ENCODE results near the gene KCTD10. TPM values are rescaled to one million over a fixed set of nuclear protein-coding genes. Genes with fewer than 3 reads are reported as not detected.
A peak's percentile ranks its signal among the peaks of the same experiment; 100 is the strongest.

The KCTD10 gene
- total RNA-seq, 1 donor from 2014 or later, result 54.4 TPM

GRCh38 chr12:109462868-109463692 lies 14.0 kb downstream of the KCTD10 start:
- Mint-ChIP-seq H3K4me1 (ENCODE audit: low read depth) (peaks cover 32% of the 10 kb centered on the region), H3K36me3 (ENCODE audit: low read depth) (peaks cover 30% of the 10 kb centered on the region), H3K27me3 (ENCODE audit: low read depth) (no peaks in the 10 kb centered on the region), H3K4me3 (ENCODE audit: low read depth) (no peak overlapping the region), H3K9me3 (no peaks in the 10 kb centered on the region), H3K27ac (peak overlapping the region; percentile 30)
- intact Hi-C loops (cut with micrococcal nuclease), result no loop called here
- DNase-seq (ENCODE audit: low spot score), result no peak

GRCh38 chr12:109461846-109462756 lies 15.0 kb downstream of the KCTD10 start:
- no peak for DNase-seq (ENCODE audit: low spot score)
- H3K4me3 Mint-ChIP-seq (ENCODE audit: low read depth), result no peak overlapping the region
- no peaks in the 10 kb centered on the region for H3K9me3 Mint-ChIP-seq
- H3K4me1 Mint-ChIP-seq (ENCODE audit: low read depth), result peaks cover 34% of the 10 kb centered on the region
- H3K36me3 Mint-ChIP-seq (ENCODE audit: low read depth), result peaks cover 36% of the 10 kb centered on the region
- H3K27ac Mint-ChIP-seq, result no peak overlapping the region
- intact Hi-C loops (cut with micrococcal nuclease), result no loop called here
- no peaks in the 10 kb centered on the region for H3K27me3 Mint-ChIP-seq (ENCODE audit: low read depth)

- no peaks in the 10 kb centered on the region for H3K27me3 Mint-ChIP-seq (ENCODE audit: low read depth)
- H3K27ac Mint-ChIP-seq, result peak overlapping the region; percentile 59
- no peak for DNase-seq (ENCODE audit: low spot score)
- H3K4me3 Mint-ChIP-seq (ENCODE audit: low read depth), result no peak overlapping the region
- H3K9me3 Mint-ChIP-seq, result no peaks in the 10 kb centered on the region
- peaks cover 34% of the 10 kb centered on the region for H3K4me1 Mint-ChIP-seq (ENCODE audit: low read depth)
- intact Hi-C loops (cut with micrococcal nuclease), result no loop called here
- H3K36me3 Mint-ChIP-seq (ENCODE audit: low read depth), result peaks cover 44% of the 10 kb centered on the region
These were observed 15.9 kb downstream of the KCTD10 start for GRCh38 chr12:109461049-109461845.

- intact Hi-C loops (cut with micrococcal nuclease), result no loop called here
- Mint-ChIP-seq H3K36me3 (ENCODE audit: low read depth) (peaks cover 51% of the 10 kb centered on the region), H3K4me3 (ENCODE audit: low read depth) (no peak overlapping the region), H3K27ac (no peak overlapping the region), H3K9me3 (no peaks in the 10 kb centered on the region), H3K27me3 (ENCODE audit: low read depth) (no peaks in the 10 kb centered on the region), H3K4me1 (ENCODE audit: low read depth) (peaks cover 34% of the 10 kb centered on the region)
- DNase-seq (ENCODE audit: low spot score), result no peak
These were observed 16.6 kb downstream of the KCTD10 start for GRCh38 chr12:109460538-109460937.

GRCh38 chr12:109459247-109459646 lies 17.9 kb downstream of the KCTD10 start:
- intact Hi-C loops (cut with micrococcal nuclease), result no loop called here
- Mint-ChIP-seq H3K9me3 (no peaks in the 10 kb centered on the region), H3K4me3 (ENCODE audit: low read depth) (no peak overlapping the region), H3K27me3 (ENCODE audit: low read depth) (no peaks in the 10 kb centered on the region), H3K27ac (peak overlapping the region; percentile 63), H3K4me1 (ENCODE audit: low read depth) (peaks cover 33% of the 10 kb centered on the region), H3K36me3 (ENCODE audit: low read depth) (peaks cover 56% of the 10 kb centered on the region)
- no peak for DNase-seq (ENCODE audit: low spot score)

GRCh38 chr12:109458771-109459208 lies 18.3 kb downstream of the KCTD10 start:
- no peak overlapping the region for H3K4me3 Mint-ChIP-seq (ENCODE audit: low read depth)
- peaks cover 28% of the 10 kb centered on the region for H3K4me1 Mint-ChIP-seq (ENCODE audit: low read depth)
- peak overlapping the region; percentile 63 for H3K27ac Mint-ChIP-seq
- H3K36me3 Mint-ChIP-seq (ENCODE audit: low read depth), result peaks cover 60% of the 10 kb centered on the region
- H3K9me3 Mint-ChIP-seq, result no peaks in the 10 kb centered on the region
- intact Hi-C loops (cut with micrococcal nuclease), result no loop called here
- H3K27me3 Mint-ChIP-seq (ENCODE audit: low read depth), result no peaks in the 10 kb centered on the region
- no peak for DNase-seq (ENCODE audit: low spot score)

GRCh38 chr12:109458086-109458485 lies 19.0 kb downstream of the KCTD10 start:
- no peak for DNase-seq (ENCODE audit: low spot score)
- H3K27me3 Mint-ChIP-seq (ENCODE audit: low read depth), result no peaks in the 10 kb centered on the region
- no peaks in the 10 kb centered on the region for H3K9me3 Mint-ChIP-seq
- intact Hi-C loops (cut with micrococcal nuclease), result no loop called here
- H3K27ac Mint-ChIP-seq, result peak overlapping the region; percentile 85
- no peak overlapping the region for H3K4me3 Mint-ChIP-seq (ENCODE audit: low read depth)
- peaks cover 21% of the 10 kb centered on the region for H3K4me1 Mint-ChIP-seq (ENCODE audit: low read depth)
- peaks cover 58% of the 10 kb centered on the region for H3K36me3 Mint-ChIP-seq (ENCODE audit: low read depth)

GRCh38 chr12:109455706-109456105 lies 21.4 kb downstream of the KCTD10 start:
- Mint-ChIP-seq H3K36me3 (ENCODE audit: low read depth) (peaks cover 67% of the 10 kb centered on the region), H3K27ac (no peak overlapping the region), H3K4me3 (ENCODE audit: low read depth) (no peak overlapping the region), H3K27me3 (ENCODE audit: low read depth) (no peaks in the 10 kb centered on the region), H3K9me3 (no peaks in the 10 kb centered on the region), H3K4me1 (ENCODE audit: low read depth) (peaks cover 11% of the 10 kb centered on the region)
- DNase-seq (ENCODE audit: low spot score), result no peak
- intact Hi-C loops (cut with micrococcal nuclease), result no loop called here

- Mint-ChIP-seq H3K27me3 (ENCODE audit: low read depth) (no peaks in the 10 kb centered on the region), H3K4me3 (ENCODE audit: low read depth) (no peak overlapping the region), H3K27ac (no peak overlapping the region), H3K4me1 (ENCODE audit: low read depth) (no peaks in the 10 kb centered on the region), H3K36me3 (ENCODE audit: low read depth) (peaks cover 61% of the 10 kb centered on the region), H3K9me3 (no peaks in the 10 kb centered on the region)
- no peak for DNase-seq (ENCODE audit: low spot score)
- intact Hi-C loops (cut with micrococcal nuclease), result no loop called here
These were observed 24.6 kb downstream of the KCTD10 start for GRCh38 chr12:109452489-109452888.

- intact Hi-C loops (cut with micrococcal nuclease), result no loop called here
- H3K9me3 Mint-ChIP-seq, result no peaks in the 10 kb centered on the region
- H3K4me1 Mint-ChIP-seq (ENCODE audit: low read depth), result no peaks in the 10 kb centered on the region
- DNase-seq (ENCODE audit: low spot score), result no peak
- no peaks in the 10 kb centered on the region for H3K27me3 Mint-ChIP-seq (ENCODE audit: low read depth)
- H3K36me3 Mint-ChIP-seq (ENCODE audit: low read depth), result peaks cover 51% of the 10 kb centered on the region
- H3K27ac Mint-ChIP-seq, result no peak overlapping the region
- H3K4me3 Mint-ChIP-seq (ENCODE audit: low read depth), result no peak overlapping the region
These were observed 25.7 kb downstream of the KCTD10 start for GRCh38 chr12:109451400-109451799.

- H3K36me3 Mint-ChIP-seq (ENCODE audit: low read depth), result peaks cover 47% of the 10 kb centered on the region
- DNase-seq (ENCODE audit: low spot score), result no peak
- H3K27me3 Mint-ChIP-seq (ENCODE audit: low read depth), result no peaks in the 10 kb centered on the region
- no peaks in the 10 kb centered on the region for H3K4me1 Mint-ChIP-seq (ENCODE audit: low read depth)
- intact Hi-C loops (cut with micrococcal nuclease), result no loop called here
- H3K4me3 Mint-ChIP-seq (ENCODE audit: low read depth), result no peak overlapping the region
- no peaks in the 10 kb centered on the region for H3K9me3 Mint-ChIP-seq
- no peak overlapping the region for H3K27ac Mint-ChIP-seq
These were observed 26.1 kb downstream of the KCTD10 start for GRCh38 chr12:109450980-109451379.

- no peak for DNase-seq (ENCODE audit: low spot score)
- no peaks in the 10 kb centered on the region for H3K4me1 Mint-ChIP-seq (ENCODE audit: low read depth)
- H3K4me3 Mint-ChIP-seq (ENCODE audit: low read depth), result no peak overlapping the region
- no peaks in the 10 kb centered on the region for H3K27me3 Mint-ChIP-seq (ENCODE audit: low read depth)
- H3K27ac Mint-ChIP-seq, result no peak overlapping the region
- H3K36me3 Mint-ChIP-seq (ENCODE audit: low read depth), result peaks cover 40% of the 10 kb centered on the region
- intact Hi-C loops (cut with micrococcal nuclease), result no loop called here
- H3K9me3 Mint-ChIP-seq, result no peaks in the 10 kb centered on the region
These were observed 27.1 kb downstream of the KCTD10 start for GRCh38 chr12:109449845-109450532.

Data from activated T-helper 2 cell treated with anti-CD3 and anti-CD28 coated beads, Interferon-gamma antibody, Interleukin-2, Interleukin-4, amounts not matched to agents 10 μg/mL and 5 μg/mL and 100 μg/mL, durations not matched to agents 14 hours and 24 hours and 36 hours (primary cell).